ENCODE results near the gene KRTAP10-7.
"Not testable (repeated sequence)": the region's sequence is repeated elsewhere in the genome, so short reads cannot be mapped to it uniquely, and the experiment has no call there.

- TF ChIP-seq CTCF (IDR thresholded peaks at IDR 0.05); ZFX (IDR thresholded peaks at IDR 0.05; ENCODE audit: borderline replicate concordance): not testable (repeated sequence)
Measured at GRCh38 chr21:44591801-44592130, 8.6 kb upstream of the KRTAP10-7 start.

Measured in 22Rv1 (cell line).